Vagina (tissue), 2 donors: ENCODE data around the gene VDAC2. TPM values are rescaled to one million over a fixed set of nuclear protein-coding genes. Genes with fewer than 3 reads are reported as not detected.

Source experiments
- DNase-seq, 2 donors: peaks; one replicate each; pipeline ENCODE4 v3.0.0-alpha.2; 2017; ENCODE audit errors: extremely low spot score in 2 of 2
- H3K27ac ChIP-seq: fragments of 200-600 bp; sonication (generic); one replicate; pipeline ENCODE4 v1.5.1; 2019
- H3K27me3 ChIP-seq: fragments of 200-600 bp; sonication (generic); one replicate; pipeline ENCODE4 v1.5.1; 2019
- H3K36me3 ChIP-seq, 2 donors: fragments of 200-600 bp; sonication (generic); one replicate each; pipeline ENCODE4 v1.5.1; 2017 to 2019
- H3K4me1 ChIP-seq: fragments of 200-600 bp; sonication (generic); one replicate; pipeline ENCODE4 v1.5.1; 2019
- H3K4me3 ChIP-seq, 2 donors: fragments of 200-600 bp; sonication (generic); 1 replicate in 1 of 2; 2 replicates in 1 of 2; pipeline ENCODE4 v1.5.1; 2016 to 2019
- H3K9me3 ChIP-seq: fragments of 200-600 bp; sonication (generic); one replicate; pipeline ENCODE4 v1.5.1; 2019
- POLR2A ChIP-seq, 2 donors: fragments of 450-650 bp; IDR thresholded peaks; one replicate each; pipeline ENCODE4 v1.6.1; 2017; ENCODE audit warnings: antibody characterized with exemption in 2 of 2, mild to moderate bottlenecking in 2 of 2, moderate library complexity in 2 of 2
- POLR2AphosphoS5 ChIP-seq, 2 donors: sonication (generic); formaldehyde crosslinking; IDR thresholded peaks; one replicate each; pipeline ENCODE4 v1.9.0; 2017; ENCODE audit warnings: antibody characterized with exemption in 2 of 2, mild to moderate bottlenecking in 2 of 2, low read depth in 1 of 2; ENCODE audit not compliant: insufficient read depth in 1 of 2
- intact Hi-C: fragments of 100-400 bp; cut with DNase I; formaldehyde crosslinking; loops from one replicate; pipeline ENCODE4 v1.15.1; 2023
- total RNA-seq: library from RNA; depleted of rRNA; stranded (reverse); fragments of >200 nt; gene quantifications from one replicate; pipeline ENCODE4 v1.2.3, GENCODE V29; 2016
- TF ChIP-seq, protein P1 (sequence below), 3 experiments: fragments of 450-650 bp in 2 of 3; fragments of 200-600 bp in 1 of 3; sonication (generic) in 1 of 3; IDR thresholded peaks; one replicate each; pipeline ENCODE4 v1.5.1; 2017 to 2019; ENCODE audit warnings: antibody characterized with exemption in 3 of 3, mild to moderate bottlenecking in 2 of 3, moderate library complexity in 2 of 3

VDAC2 gene
- total RNA-seq, 1 donor from 2014 or later = 127 TPM

GRCh38 chr10:75228278-75228677, 17.7 kb downstream of the VDAC2 start:
- intact Hi-C loops = loop anchor here (10.0 kb wide), 1 partner anchor 403 kb away; the partner anchor contains the start of gene KAT6B

GRCh38 chr10:75228834-75229233, 18.2 kb downstream of the VDAC2 start:
- peaks cover 76% of the 10 kb centered on the region for H3K4me1 ChIP-seq
- H3K4me3 ChIP-seq = no peak overlapping the region
- no peak for DNase-seq
- no peaks in the 10 kb centered on the region for H3K27me3 ChIP-seq
- no peaks in the 10 kb centered on the region for H3K9me3 ChIP-seq
- H3K36me3 ChIP-seq = peaks cover 0 to 36% of the 10 kb centered on the region in 2 donors
- intact Hi-C loops = loop anchor here (10.0 kb wide), 1 partner anchor 404 kb away; the partner anchor contains the start of gene KAT6B
- TF ChIP-seq POLR2AphosphoS5 (IDR thresholded peaks at IDR 0.05; ENCODE audit: insufficient read depth in 1 of 2, low read depth in 1 of 2) (no peak), POLR2A (IDR thresholded peaks at IDR 0.05) (no peak)
- TF ChIP-seq, protein P1, sequence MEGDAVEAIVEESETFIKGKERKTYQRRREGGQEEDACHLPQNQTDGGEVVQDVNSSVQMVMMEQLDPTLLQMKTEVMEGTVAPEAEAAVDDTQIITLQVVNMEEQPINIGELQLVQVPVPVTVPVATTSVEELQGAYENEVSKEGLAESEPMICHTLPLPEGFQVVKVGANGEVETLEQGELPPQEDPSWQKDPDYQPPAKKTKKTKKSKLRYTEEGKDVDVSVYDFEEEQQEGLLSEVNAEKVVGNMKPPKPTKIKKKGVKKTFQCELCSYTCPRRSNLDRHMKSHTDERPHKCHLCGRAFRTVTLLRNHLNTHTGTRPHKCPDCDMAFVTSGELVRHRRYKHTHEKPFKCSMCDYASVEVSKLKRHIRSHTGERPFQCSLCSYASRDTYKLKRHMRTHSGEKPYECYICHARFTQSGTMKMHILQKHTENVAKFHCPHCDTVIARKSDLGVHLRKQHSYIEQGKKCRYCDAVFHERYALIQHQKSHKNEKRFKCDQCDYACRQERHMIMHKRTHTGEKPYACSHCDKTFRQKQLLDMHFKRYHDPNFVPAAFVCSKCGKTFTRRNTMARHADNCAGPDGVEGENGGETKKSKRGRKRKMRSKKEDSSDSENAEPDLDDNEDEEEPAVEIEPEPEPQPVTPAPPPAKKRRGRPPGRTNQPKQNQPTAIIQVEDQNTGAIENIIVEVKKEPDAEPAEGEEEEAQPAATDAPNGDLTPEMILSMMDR (IDR thresholded peaks at IDR 0.05) = no peak
- peak overlapping the region; percentile 87 for H3K27ac ChIP-seq

More at GRCh38 chr10:75228278-75228677, 17.7 kb downstream of the VDAC2 start:
- Histone ChIP-seq H3K4me3 (no peak overlapping the region), H3K9me3 (no peaks in the 10 kb centered on the region), H3K27ac (peak overlapping the region; percentile 87), H3K36me3 (peaks cover 0 to 41% of the 10 kb centered on the region in 2 donors), H3K4me1 (peaks cover 76% of the 10 kb centered on the region), H3K27me3 (no peaks in the 10 kb centered on the region)
- DNase-seq = no peak
- no peak for TF ChIP-seq POLR2AphosphoS5 (IDR thresholded peaks at IDR 0.05; ENCODE audit: insufficient read depth in 1 of 2, low read depth in 1 of 2)
- TF ChIP-seq, protein P1 (IDR thresholded peaks at IDR 0.05) = no peak
- no peak for TF ChIP-seq POLR2A (IDR thresholded peaks at IDR 0.05)

DNA sequence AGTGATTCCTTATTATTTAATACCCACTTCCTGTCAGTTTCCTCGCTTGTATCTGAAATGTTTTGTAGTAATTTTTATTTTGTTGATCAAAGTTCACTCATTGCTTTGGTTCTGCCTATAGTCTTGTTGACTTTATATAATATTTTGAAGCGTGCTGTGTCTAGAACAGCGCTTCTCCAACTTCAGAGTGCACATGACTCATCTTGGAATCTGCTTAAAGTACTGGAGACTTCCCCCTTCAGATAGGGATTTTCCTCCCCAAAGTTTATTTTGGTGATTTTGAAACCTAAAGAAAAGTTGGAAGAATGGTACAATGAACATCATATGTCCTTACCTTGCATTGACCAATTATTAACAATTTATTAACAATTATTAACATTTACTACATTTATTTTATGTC, 19.4 kb downstream of the VDAC2 start:
- H3K9me3 ChIP-seq = no peaks in the 10 kb centered on the region
- peaks cover 0 to 31% of the 10 kb centered on the region in 2 donors for H3K36me3 ChIP-seq
- peaks cover 66% of the 10 kb centered on the region for H3K4me1 ChIP-seq
- no peak for DNase-seq
- intact Hi-C loops = loop anchor here (5.0 to 10.0 kb wide), 3 partner anchors 118 to 965 kb away; partner anchors contain the start of genes KAT6B and SAMD8
- no peak overlapping the region for H3K27ac ChIP-seq
- no peak overlapping the region for H3K4me3 ChIP-seq
- H3K27me3 ChIP-seq = no peaks in the 10 kb centered on the region
- TF ChIP-seq, protein P1 (IDR thresholded peaks at IDR 0.05) = no peak

DNA sequence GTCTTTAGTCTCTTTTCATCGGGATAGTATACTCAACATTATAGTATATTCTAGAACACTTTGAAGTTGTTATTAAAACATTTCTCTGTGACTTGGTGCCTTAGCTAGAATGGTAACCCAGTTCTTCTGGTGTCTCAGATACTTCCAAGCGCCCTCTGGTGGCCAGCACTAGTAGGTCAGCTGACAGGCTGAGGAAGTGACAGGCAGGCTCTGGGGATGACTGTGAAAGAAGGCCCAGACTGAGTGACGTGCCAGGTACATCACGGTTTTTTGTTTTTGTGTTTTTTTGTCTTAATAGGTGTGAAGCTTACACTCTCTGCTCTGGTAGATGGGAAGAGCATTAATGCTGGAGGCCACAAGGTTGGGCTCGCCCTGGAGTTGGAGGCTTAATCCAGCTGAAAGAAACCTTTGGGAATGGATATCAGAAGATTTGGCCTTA, 20.0 kb downstream of the VDAC2 start:
- TF ChIP-seq, protein P1 (IDR thresholded peaks at IDR 0.05) = peak; percentile 91 to 98 (median 93)
- TF ChIP-seq POLR2A (IDR thresholded peaks at IDR 0.05) = no peak
- TF ChIP-seq POLR2AphosphoS5 (IDR thresholded peaks at IDR 0.05; ENCODE audit: insufficient read depth in 1 of 2, low read depth in 1 of 2) = peak in 1 of 2 donors; percentile 68
- H3K27me3 ChIP-seq = no peaks in the 10 kb centered on the region
- H3K36me3 ChIP-seq = peaks cover 0 to 31% of the 10 kb centered on the region in 2 donors
- peaks cover 59% of the 10 kb centered on the region for H3K4me1 ChIP-seq
- H3K9me3 ChIP-seq = no peaks in the 10 kb centered on the region
- DNase-seq = no peak
- intact Hi-C loops = loop anchor here (5.0 to 10.0 kb wide), 2 partner anchors 118 to 966 kb away; partner anchors contain the start of gene SAMD8
- no peak overlapping the region for H3K4me3 ChIP-seq
- no peak overlapping the region for H3K27ac ChIP-seq
